HL-60/S4 treated with retinoic acid at 250 ng/mL for 4 days and 3 days (cell line): ENCODE data around the gene PTPRN2.

Experiments
- in situ Hi-C: fragments of 300-500 bp; cut with MboI; formaldehyde crosslinking; loops from 2 replicates; pipeline ENCODE4 v1.7.0; 2022; ENCODE audit warnings: low sequenced_read_pairs

PTPRN2 gene

GRCh38 chr7:158029509-158029908 is 558.1 kb downstream of the PTPRN2 start:
- in situ Hi-C loops: no loop called here

GRCh38 chr7:158028971-158029370 is 558.7 kb downstream of the PTPRN2 start:
- in situ Hi-C loops: no loop called here

DNA sequence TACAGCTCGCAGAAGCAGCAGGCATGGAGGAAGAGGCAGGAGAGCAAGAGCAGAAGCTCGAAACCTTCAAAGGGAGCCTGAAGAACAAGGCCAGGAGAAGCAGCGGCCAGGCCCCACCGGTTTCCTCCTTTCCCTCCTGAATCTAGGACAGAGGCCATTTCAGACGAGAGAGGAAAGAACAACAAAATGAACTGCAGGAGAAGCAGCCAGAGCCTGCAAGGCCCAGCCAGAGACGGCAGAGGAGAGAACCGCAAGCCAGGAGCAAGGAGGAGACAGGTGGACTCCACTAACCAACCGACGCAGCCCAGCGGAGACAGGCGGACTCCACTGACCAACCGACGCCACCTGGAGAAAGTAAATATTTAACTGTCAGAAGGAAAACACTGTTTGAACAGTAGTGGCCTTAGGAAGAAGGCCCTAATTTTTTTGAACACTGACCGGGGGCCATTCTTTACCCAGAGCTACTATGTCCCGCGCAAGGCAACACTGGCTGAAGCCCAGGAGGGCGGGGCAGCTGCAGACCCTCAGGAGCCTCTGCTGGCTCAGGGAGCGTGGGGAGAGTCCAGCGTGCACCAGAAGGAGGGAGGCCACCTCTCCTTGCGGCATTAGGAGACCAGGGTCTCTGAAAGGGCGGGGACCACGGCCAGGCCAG is 559.2 kb downstream of the PTPRN2 start:
- in situ Hi-C loops: no loop called here

GRCh38 chr7:158027646-158028045 is 560.0 kb downstream of the PTPRN2 start:
- in situ Hi-C loops: no loop called here

GRCh38 chr7:158026636-158027265 is 560.9 kb downstream of the PTPRN2 start:
- in situ Hi-C loops: no loop called here

DNA sequence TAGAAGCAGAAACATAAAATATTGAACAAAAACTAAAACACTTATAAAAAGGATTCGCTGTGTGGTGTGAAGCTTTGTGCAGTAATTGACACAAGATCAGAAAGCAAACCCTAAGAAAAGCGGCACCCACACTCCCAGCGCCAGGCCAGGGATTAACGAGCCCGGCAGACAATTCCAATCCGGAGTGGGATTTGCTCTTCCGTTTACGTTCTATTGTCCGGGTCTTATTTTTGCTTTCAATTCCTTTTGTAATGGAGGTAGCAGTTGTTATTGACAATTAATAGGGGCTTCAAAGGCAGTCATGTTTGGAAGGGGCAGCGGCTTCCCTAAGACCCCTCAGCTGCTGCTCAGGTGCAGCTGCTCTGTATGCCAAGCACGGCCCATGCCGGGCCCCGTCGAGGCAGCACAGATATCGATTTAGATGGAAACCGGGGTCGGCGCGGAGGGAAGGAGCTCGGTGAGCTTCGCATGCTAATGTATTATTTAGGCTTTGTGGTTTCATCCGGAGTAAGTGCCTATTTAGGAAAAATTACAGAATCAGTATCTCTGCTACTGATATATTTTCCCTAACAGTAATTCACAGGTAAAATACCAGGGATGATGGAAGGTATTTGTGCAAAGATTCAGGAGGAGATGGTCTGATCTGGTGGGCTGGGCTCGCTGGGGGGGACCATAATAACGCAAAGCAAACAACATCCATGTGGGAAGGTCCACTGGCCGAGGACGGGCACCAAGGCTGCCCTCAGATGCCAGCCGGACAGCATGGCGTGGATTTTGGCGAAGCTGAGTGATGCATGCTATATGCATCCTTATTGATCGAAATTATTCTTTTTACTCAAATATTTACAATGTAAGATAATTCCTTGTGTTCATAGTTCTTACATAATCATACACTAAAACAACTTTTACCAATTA is 561.7 kb downstream of the PTPRN2 start:
- in situ Hi-C loops: no loop called here

GRCh38 chr7:158024881-158025280 is 562.7 kb downstream of the PTPRN2 start:
- in situ Hi-C loops: no loop called here

GRCh38 chr7:158024351-158024715 is 563.3 kb downstream of the PTPRN2 start:
- in situ Hi-C loops: no loop called here

GRCh38 chr7:158023681-158024350 is 563.8 kb downstream of the PTPRN2 start:
- in situ Hi-C loops: no loop called here

- in situ Hi-C loops: no loop called here
Measured at GRCh38 chr7:158023157-158023556, 564.5 kb downstream of the PTPRN2 start.

GRCh38 chr7:158022601-158023000 is 565.0 kb downstream of the PTPRN2 start:
- in situ Hi-C loops: no loop called here

DNA sequence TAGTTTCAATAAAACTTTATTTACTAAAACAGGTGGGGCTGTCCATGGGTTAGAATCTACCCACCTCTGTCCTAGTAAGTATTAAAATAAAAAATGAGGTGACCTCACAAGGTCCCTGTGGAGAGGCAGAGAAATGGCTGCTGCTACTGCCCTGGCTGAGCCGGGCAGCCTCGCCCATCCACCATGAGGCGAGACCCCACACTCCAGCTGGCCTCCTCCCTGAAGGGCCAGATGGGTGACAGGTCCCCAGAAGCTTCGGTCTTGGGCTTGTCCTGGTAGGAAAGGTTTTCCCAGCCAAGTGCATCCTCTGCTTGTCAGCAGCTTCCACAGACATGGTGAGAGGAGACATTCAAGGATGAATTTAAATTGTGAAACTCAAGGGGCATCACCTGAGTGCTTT is 565.8 kb downstream of the PTPRN2 start:
- in situ Hi-C loops: no loop called here

GRCh38 chr7:158020706-158021095 is 566.9 kb downstream of the PTPRN2 start:
- in situ Hi-C loops: no loop called here

- in situ Hi-C loops: no loop called here
Measured at GRCh38 chr7:158019726-158020705, 567.6 kb downstream of the PTPRN2 start.

- in situ Hi-C loops: no loop called here
Measured at GRCh38 chr7:158018971-158019645, 568.5 kb downstream of the PTPRN2 start.

DNA sequence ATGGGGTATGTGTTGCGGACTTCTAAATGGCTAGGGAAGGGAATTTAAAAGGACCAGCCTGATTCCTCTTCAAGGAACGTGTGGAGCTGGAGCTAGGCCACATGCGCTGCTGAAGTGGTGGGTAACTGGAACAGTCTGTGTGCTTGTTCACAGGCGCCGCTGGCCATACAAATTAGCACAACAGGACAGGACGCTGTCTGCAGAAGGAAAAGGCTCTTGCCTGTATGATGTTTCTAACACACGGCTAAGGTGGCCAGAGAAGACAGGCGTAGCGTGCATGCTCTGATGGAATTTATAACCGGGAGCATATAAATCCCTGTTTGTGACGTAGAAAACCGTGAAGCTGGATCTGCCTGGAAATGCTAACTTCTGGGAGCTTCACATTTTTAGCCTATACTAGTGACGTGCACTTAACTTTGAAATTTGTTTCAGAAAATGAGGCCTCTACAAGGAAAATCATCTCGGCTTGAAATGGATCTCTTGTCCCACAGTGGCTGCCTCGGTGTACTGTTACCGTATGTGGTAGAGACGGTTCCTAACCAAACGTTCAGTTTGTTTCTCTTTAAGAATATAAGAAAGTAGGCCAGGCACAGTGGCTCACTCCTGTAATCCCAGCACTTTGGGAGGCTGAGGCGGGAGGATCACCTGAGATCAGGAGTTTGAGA is 569.4 kb downstream of the PTPRN2 start:
- in situ Hi-C loops: no loop called here

DNA sequence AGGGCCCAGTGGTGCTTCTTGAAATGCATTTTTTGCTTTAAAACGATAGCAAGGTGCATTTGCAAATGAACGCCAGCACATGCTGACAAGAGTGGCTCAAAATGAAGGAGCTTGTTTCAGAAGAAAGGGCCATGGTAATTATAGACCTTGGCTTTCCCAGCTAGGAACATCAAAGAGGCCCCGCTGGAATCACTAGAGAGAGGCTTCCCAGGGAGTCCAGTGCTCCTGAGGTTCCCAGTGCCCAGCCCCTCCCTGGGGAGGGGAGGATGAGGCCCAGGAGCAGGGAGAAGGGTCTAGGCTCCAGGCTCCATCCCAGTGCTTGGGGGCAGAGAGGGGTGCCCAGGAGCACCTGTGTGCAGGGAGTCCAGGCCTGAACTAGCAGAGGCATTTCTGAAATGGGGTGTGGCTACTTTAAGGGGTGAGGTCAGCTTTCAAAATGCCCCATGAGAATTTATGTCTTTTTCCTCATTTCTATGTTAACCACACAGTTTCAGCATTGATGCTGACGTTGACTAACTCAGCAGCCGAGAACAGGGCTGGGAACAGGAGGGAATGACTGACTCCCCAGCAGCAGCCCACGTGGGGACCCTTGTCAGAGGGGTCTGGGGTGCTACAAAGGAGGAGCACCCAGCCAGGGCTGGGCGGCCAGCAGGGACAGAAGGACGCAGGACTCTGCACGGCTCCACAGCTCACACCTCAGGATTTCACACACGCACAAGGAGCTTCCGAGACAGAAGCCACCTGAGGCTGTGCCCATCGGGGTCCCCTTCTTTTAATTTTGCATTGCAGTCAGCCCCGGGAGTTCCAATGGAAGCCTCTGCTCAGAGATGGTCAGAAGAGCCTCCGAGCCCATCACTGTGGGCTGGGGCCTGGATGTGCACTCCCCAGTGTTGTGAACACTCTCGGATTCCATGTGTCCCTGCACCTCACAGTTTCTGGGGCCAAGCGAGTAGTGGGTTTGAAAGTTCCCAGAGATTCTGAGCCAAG is 570.2 kb downstream of the PTPRN2 start:
- in situ Hi-C loops: no loop called here
